K562 (cell line): ENCODE results near the gene LRFN4. TPM values are rescaled to one million over a fixed set of nuclear protein-coding genes. Genes with fewer than 3 reads are reported as not detected.

Experiments
- ATAC-seq: fragments of 200-7000 bp; cut with Tn5 transposase; 3 replicates; pipeline ENCODE4 v1.9.1; 2020; ENCODE audit warnings: moderate library complexity
- BruUV-seq: library from RNA; stranded (reverse); fragments of 400-500 nt; replicated peaks from 2 replicates; lab custom pipeline; 2021; lab: Mats Ljungman, UMichigan
- CTCF ChIA-PET: fragments of 300-600 bp; formaldehyde crosslinking; extraction: SDS; loops from one replicate; lab custom pipeline; 2021; ENCODE audit warnings: low intra/inter-chr PET ratio; lab: Yijun Ruan, JAX
- POLR2A ChIA-PET: fragments of 300-600, 350-650 bp; sonication (Branson Sonifier 250); formaldehyde crosslinking; extraction: SDS; loops from one replicate; lab custom pipeline; 2021; ENCODE audit warnings: antibody characterized with exemption, inconsistent platforms; lab: Yijun Ruan, JAX
- DNase-seq, 4 experiments: peaks; one replicate each; pipeline versions ENCODE4 v3.0.0 to v3.0.0-alpha.2; 2011 to 2018; ENCODE audit warnings: low spot score in 3 of 4, mixed read lengths in 3 of 4; ENCODE audit errors: extremely low read depth in 1 of 4
- FAIRE-seq: peaks from 2 replicates; lab custom pipeline; 2011; peaks lifted over from hg19 to GRCh38; lab: Jason Lieb, UNC
- H2AFZ ChIP-seq: 2 replicates; pipeline ENCODE4 v1.6.0; 2011; ENCODE audit warnings: low read depth, low read length, control low read depth, inconsistent platforms
- H3K27ac ChIP-seq: fragments of 200-600 bp; 3 replicates; pipeline ENCODE4 v1.8.0; 2011; ENCODE audit warnings: low read depth, mild to moderate bottlenecking, control low read depth, inconsistent platforms, low read length, moderate library complexity, mixed read lengths; ENCODE audit errors: extremely low read depth
- H3K27me3 ChIP-seq, 2 experiments: fragments of 300-600 bp in 1 of 2; 2 replicates in 1 of 2; 3 replicates in 1 of 2; pipeline versions ENCODE4 v1.6.0 to v1.8.0; 2011; ENCODE audit warnings: inconsistent platforms in 2 of 2, low read length in 2 of 2, mild to moderate bottlenecking in 1 of 2, mixed read lengths in 1 of 2, moderate library complexity in 1 of 2; ENCODE audit not compliant: control insufficient read depth in 2 of 2, insufficient read depth in 2 of 2
- H3K36me3 ChIP-seq: fragments of 300-600 bp; 3 replicates; pipeline ENCODE4 v1.8.0; 2011; ENCODE audit warnings: mild to moderate bottlenecking, low read length, inconsistent platforms; ENCODE audit not compliant: control insufficient read depth, insufficient read depth
- H3K4me1 ChIP-seq, 2 experiments: fragments of 200-600 bp in 1 of 2; replicated peaks in 1 of 2; 2 replicates in 1 of 2; 3 replicates in 1 of 2; pipeline versions ENCODE4 v1.5.1 to v1.8.0; 2011; ENCODE audit warnings: inconsistent platforms in 2 of 2, low read length in 2 of 2, mild to moderate bottlenecking in 1 of 2, mixed read lengths in 1 of 2, moderate library complexity in 1 of 2; ENCODE audit not compliant: control insufficient read depth in 2 of 2, insufficient read depth in 2 of 2
- H3K4me2 ChIP-seq: 2 replicates; pipeline ENCODE4 v1.6.1; 2011; ENCODE audit warnings: low read length, control low read depth, inconsistent platforms, mixed read lengths; ENCODE audit not compliant: insufficient read depth
- H3K4me3 ChIP-seq: fragments of 200-600 bp; sonication (generic), shearing (Covaris generic); 2 replicates; pipeline ENCODE4 v1.5.1; 2016; ENCODE audit warnings: control low read depth, inconsistent platforms
- H3K79me2 ChIP-seq: fragments of 200-600 bp; 3 replicates; pipeline ENCODE4 v1.8.0; 2011; ENCODE audit warnings: low read length, inconsistent platforms; ENCODE audit not compliant: control insufficient read depth, insufficient read depth
- H3K9ac ChIP-seq, 2 experiments: 2 replicates each; pipeline versions ENCODE4 v1.6.0 to v1.6.1; 2011; ENCODE audit warnings: low read depth in 2 of 2, low read length in 2 of 2, control low read depth in 1 of 2, inconsistent platforms in 1 of 2, mild to moderate bottlenecking in 1 of 2, mixed read lengths in 1 of 2; ENCODE audit not compliant: insufficient read depth in 1 of 2
- H3K9me1 ChIP-seq: one replicate; pipeline ENCODE4 v1.6.0; 2011; ENCODE audit warnings: inconsistent platforms, mild to moderate bottlenecking, low read length, moderate library complexity; ENCODE audit not compliant: control insufficient read depth, insufficient read depth
- H3K9me3 ChIP-seq: replicated peaks from 2 replicates; pipeline ENCODE4 v1.5.1; 2011; ENCODE audit warnings: low read depth, low read length, inconsistent platforms; ENCODE audit not compliant: control insufficient read depth, insufficient read depth
- H4K20me1 ChIP-seq: replicated peaks from 2 replicates; pipeline ENCODE4 v1.6.1; 2011; ENCODE audit warnings: low read length, inconsistent platforms, mixed read lengths; ENCODE audit not compliant: control insufficient read depth, insufficient read depth
- DPF2 ChIP-seq: fragments of 450-650 bp; IDR thresholded peaks from 2 replicates; pipeline ENCODE4 v1.6.1; 2016
- EP300 ChIP-seq: IDR thresholded peaks from 2 replicates; pipeline ENCODE4 v1.6.1; 2012; ENCODE audit warnings: low read length, improper control_type of control experiment
- ETV1 ChIP-seq: fragments of 450-650 bp; conservative IDR thresholded peaks from 2 replicates; pipeline ENCODE4 v1.6.1; 2016; ENCODE audit warnings: missing genetic modification characterization, control low read depth, low read depth, missing compliant biosample characterization
- FOSL1 ChIP-seq: fragments of 200-800 bp; sonication (Bioruptor generic); conservative IDR thresholded peaks from 2 replicates; pipeline ENCODE4 v1.6.1; 2016; ENCODE audit warnings: missing genetic modification characterization, missing compliant biosample characterization
- GABPB2 ChIP-seq: fragments of 250-450 bp; sonication (Bioruptor Pico); conservative IDR thresholded peaks from 2 replicates; pipeline ENCODE4 v1.5.1; 2021; ENCODE audit warnings: mild to moderate bottlenecking
- IFI16 ChIP-seq: fragments of 250-450 bp; sonication (Bioruptor Pico); IDR thresholded peaks from 2 replicates; pipeline ENCODE4 v2.1.2; 2022; ENCODE audit warnings: mild to moderate bottlenecking, inconsistent platforms
- KDM1A ChIP-seq, 2 experiments: fragments of 450-650 bp; IDR thresholded peaks; 2 replicates each; pipeline ENCODE4 v1.6.1; 2016; ENCODE audit warnings: mild to moderate bottlenecking in 2 of 2
- LEF1 ChIP-seq: fragments of 450-650 bp; IDR thresholded peaks from 2 replicates; pipeline ENCODE4 v1.6.1; 2016; ENCODE audit warnings: mild to moderate bottlenecking
- MEF2A ChIP-seq: IDR thresholded peaks from 2 replicates; pipeline ENCODE4 v1.6.1; 2011; ENCODE audit warnings: low read depth, mild to moderate bottlenecking, low read length, moderate library complexity; ENCODE audit not compliant: control insufficient read depth
- NFYB ChIP-seq: IDR thresholded peaks from 2 replicates; pipeline ENCODE4 v1.6.1; 2011; ENCODE audit warnings: mild to moderate bottlenecking, moderate library complexity; ENCODE audit not compliant: insufficient read length; ENCODE audit errors: extremely low read depth
- NR2F6 ChIP-seq: fragments of 450-650 bp; formaldehyde crosslinking; IDR thresholded peaks from 2 replicates; pipeline ENCODE4 v1.4.0; 2020; ENCODE audit warnings: mild to moderate bottlenecking
- POLR2A ChIP-seq: fragments of 450-650 bp; conservative IDR thresholded peaks from 2 replicates; pipeline ENCODE4 v1.6.1; 2016
- SAP30 ChIP-seq: fragments of 200-600 bp; sonication (generic); IDR thresholded peaks from 2 replicates; pipeline ENCODE4 v1.6.1; 2012; ENCODE audit warnings: borderline replicate concordance, low read depth, mild to moderate bottlenecking, moderate library complexity, low read length, control low read depth, inconsistent platforms; ENCODE audit not compliant: insufficient read depth, poor library complexity, severe bottlenecking
- SMARCE1 ChIP-seq: fragments of 450-650 bp; IDR thresholded peaks from 2 replicates; pipeline ENCODE4 v1.7.1; 2016; ENCODE audit warnings: mild to moderate bottlenecking
- TOE1 ChIP-seq, 2 experiments: fragments of 450-650 bp in 1 of 2; sonication (generic) in 1 of 2; formaldehyde crosslinking in 1 of 2; IDR thresholded peaks; 2 replicates each; pipeline versions ENCODE4 v1.7.1 to v1.8.0; 2016 to 2022; ENCODE audit warnings: borderline replicate concordance in 2 of 2, mild to moderate bottlenecking in 2 of 2, antibody characterized with exemption in 1 of 2, inconsistent platforms in 1 of 2, low read depth in 1 of 2, missing genetic modification reagents in 1 of 2, moderate library complexity in 1 of 2
- ZEB2 ChIP-seq: fragments of 450-650 bp; IDR thresholded peaks from 2 replicates; pipeline ENCODE4 v1.6.1; 2016
- ZFPM2 ChIP-seq: fragments of 250-450 bp; sonication (Bioruptor Pico); IDR thresholded peaks from 2 replicates; pipeline ENCODE4 v1.5.1; 2022; ENCODE audit warnings: mild to moderate bottlenecking
- WGBS: fragments of 100-300 bp; shearing (Covaris generic); methylation state at CpG from one replicate; pipeline ENCODE4 v1.1.6; 2016; ENCODE audit warnings: low coverage, mixed read lengths; ENCODE audit not compliant: insufficient coverage; ENCODE audit errors: missing lambda C conversion rate; 5-methylcytosine and 5-hydroxymethylcytosine counted together
- in situ Hi-C: fragments of 300-500 bp; cut with MboI; formaldehyde crosslinking; loops from 4 replicates; pipeline ENCODE4 v1.15.0; 2018; ENCODE audit warnings: inconsistent platforms, mixed read lengths
- intact Hi-C: fragments of 100-400 bp; cut with micrococcal nuclease; formaldehyde crosslinking; loops from 2 replicates; pipeline ENCODE4 v1.14.2; 2022
- polyA plus RNA-seq, 8 experiments: library from polyadenylated mRNA; depleted of rRNA in 4 of 8; stranded (reverse) in 5 of 8; unstranded in 3 of 8; fragments of >200 nt; fragmentation: Nextera tagmentation in 2 of 8; fragmentation: Illumina TruSeq in 1 of 8; extraction: Ambion mirVana in 2 of 8; extraction: Trizol in 1 of 8; gene quantifications; 2 replicates each; pipeline versions ENCODE4 v1.2.1 to v1.2.3, GENCODE V29; 2011 to 2014; ENCODE audit warnings: inconsistent platforms in 1 of 8, missing spikeins in 1 of 8
- total RNA-seq, 7 experiments: library from RNA; depleted of rRNA in 6 of 7; stranded (reverse); fragments of >200 nt in 6 of 7; fragmentation: Illumina TruSeq in 2 of 7; extraction: Trizol in 2 of 7; gene quantifications; 2 replicates each; pipeline versions ENCODE4 v1.2.1 to v1.2.3, GENCODE V29; 2011 to 2021; ENCODE audit warnings: low replicate concordance in 1 of 7
- TF ChIP-seq, protein P1 (sequence below): fragments of 200-400 bp; formaldehyde crosslinking; IDR thresholded peaks from 2 replicates; pipeline ENCODE4 v1.6.1; 2017; ENCODE audit warnings: mild to moderate bottlenecking, low read depth, low read length, moderate library complexity
- TF ChIP-seq, protein P2 (sequence below): sonication (generic); IDR thresholded peaks from 2 replicates; pipeline ENCODE4 v1.6.1; 2016
- TF ChIP-seq, protein P3 (sequence below): sonication (generic); formaldehyde crosslinking; IDR thresholded peaks from 2 replicates; pipeline ENCODE4 v1.9.0; 2022; ENCODE audit warnings: mild to moderate bottlenecking, missing genetic modification reagents

LRFN4 gene
- total and polyA plus RNA-seq, 9 of the 15 experiments (the other 6 are each of a cell fraction or from before 2014, with no cell fraction given), result 0.10 to 60.1 (median 6.7) TPM

DNA sequence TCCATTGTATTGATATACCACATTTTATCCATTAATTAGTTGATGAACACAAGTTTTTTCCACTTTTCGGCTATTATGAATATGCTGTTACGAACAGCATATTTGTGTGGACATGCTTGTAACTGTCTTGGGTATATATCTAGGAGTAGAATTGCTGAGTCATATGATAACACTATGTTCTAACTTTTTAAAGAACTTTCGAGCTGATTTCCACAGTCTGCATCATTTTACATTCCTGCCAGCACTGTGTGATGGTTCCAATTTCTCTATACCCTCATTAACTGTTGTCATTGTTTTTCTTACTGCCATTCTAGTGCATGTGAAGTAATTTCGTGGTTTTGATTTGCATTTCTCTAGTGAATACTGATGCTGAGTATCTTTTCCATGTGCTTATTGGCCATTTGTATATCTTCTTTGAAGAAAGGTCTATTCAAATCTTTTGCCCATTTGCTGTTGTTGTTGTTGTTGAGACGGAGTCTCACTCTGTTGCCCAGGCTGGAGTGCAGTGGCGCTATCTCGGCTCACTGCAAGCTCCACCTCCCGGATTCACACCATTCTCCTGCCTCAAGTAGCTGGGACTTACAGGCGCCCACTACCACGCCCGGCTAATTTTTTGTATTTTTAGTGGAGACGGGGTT is 21.0 kb upstream of the LRFN4 start:
- H3K9me3 ChIP-seq, result no peaks in the 10 kb centered on the region
- 50% methylated on average over 12 of the region's 12 CpGs for WGBS
- H3K4me2 ChIP-seq, result peak overlapping the region; percentile 20
- BruUV-seq, result no TSS peak
- no peaks in the 10 kb centered on the region for H3K9me1 ChIP-seq
- in situ Hi-C loops (loop anchor here (5.0 kb wide), 1 partner anchor 269 kb away; the partner anchor contains the start of gene CTSF), intact Hi-C loops (loop anchor here (2.0 kb wide), 2 partner anchors 47 to 257 kb away; no protein-coding TSS in a partner anchor)
- no peaks in the 10 kb centered on the region for H4K20me1 ChIP-seq
- peak overlapping the region; percentile 36; the same call in 2 of the 3 replicates for H3K27ac ChIP-seq
- no peak overlapping the region for H3K9ac ChIP-seq
- POLR2A ChIA-PET, result interaction anchor here (0.6 to 1.0 kb wide), 2 partner anchors 130 to 367 kb away, joined by 3 read pairs; no protein-coding TSS in a partner anchor
- DNase-seq (no peak), FAIRE-seq (peak; percentile 42), ATAC-seq (peak; percentile 58)
- no peak overlapping the region for H3K4me3 ChIP-seq
- H3K27me3 ChIP-seq, result no peaks in the 10 kb centered on the region
- peaks cover 10% of the 10 kb centered on the region; the same call in 1 of the 3 replicates for H3K36me3 ChIP-seq
- H3K79me2 ChIP-seq, result peaks cover 3% of the 10 kb centered on the region; the same call in 2 of the 3 replicates
- no peak overlapping the region for H2AFZ ChIP-seq
- peaks cover 29 to 41% of the 10 kb centered on the region in 2 experiments for H3K4me1 ChIP-seq
- CTCF ChIA-PET, result interaction anchor here (3.7 kb wide), 1 partner anchor 142 kb away, joined by 73 read pairs; no protein-coding TSS in a partner anchor
- TF ChIP-seq, protein P1, sequence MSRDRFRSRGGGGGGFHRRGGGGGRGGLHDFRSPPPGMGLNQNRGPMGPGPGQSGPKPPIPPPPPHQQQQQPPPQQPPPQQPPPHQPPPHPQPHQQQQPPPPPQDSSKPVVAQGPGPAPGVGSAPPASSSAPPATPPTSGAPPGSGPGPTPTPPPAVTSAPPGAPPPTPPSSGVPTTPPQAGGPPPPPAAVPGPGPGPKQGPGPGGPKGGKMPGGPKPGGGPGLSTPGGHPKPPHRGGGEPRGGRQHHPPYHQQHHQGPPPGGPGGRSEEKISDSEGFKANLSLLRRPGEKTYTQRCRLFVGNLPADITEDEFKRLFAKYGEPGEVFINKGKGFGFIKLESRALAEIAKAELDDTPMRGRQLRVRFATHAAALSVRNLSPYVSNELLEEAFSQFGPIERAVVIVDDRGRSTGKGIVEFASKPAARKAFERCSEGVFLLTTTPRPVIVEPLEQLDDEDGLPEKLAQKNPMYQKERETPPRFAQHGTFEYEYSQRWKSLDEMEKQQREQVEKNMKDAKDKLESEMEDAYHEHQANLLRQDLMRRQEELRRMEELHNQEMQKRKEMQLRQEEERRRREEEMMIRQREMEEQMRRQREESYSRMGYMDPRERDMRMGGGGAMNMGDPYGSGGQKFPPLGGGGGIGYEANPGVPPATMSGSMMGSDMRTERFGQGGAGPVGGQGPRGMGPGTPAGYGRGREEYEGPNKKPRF, result no peak
- TF ChIP-seq DPF2, result peak; percentile 82
- peak; percentile 38; the same call in 1 of the 2 replicates for TF ChIP-seq SMARCE1
- peak; percentile 58; the same call in 1 of the 2 replicates for TF ChIP-seq ZEB2
- TF ChIP-seq LEF1, result peak; percentile 18; the same call in 1 of the 2 replicates
- no peak for TF ChIP-seq KDM1A (IDR thresholded peaks at IDR 0.05)
- TF ChIP-seq ZFPM2 (CRISPR knock-in tag), result 0 out of 2 replicates have a peak, but pooled peaks have one; percentile 16
- TF ChIP-seq FOSL1 (tag), result peak; percentile 56
- peak; percentile 69 for TF ChIP-seq EP300
- TF ChIP-seq NFYB, result no peak
- TF ChIP-seq, protein P2, sequence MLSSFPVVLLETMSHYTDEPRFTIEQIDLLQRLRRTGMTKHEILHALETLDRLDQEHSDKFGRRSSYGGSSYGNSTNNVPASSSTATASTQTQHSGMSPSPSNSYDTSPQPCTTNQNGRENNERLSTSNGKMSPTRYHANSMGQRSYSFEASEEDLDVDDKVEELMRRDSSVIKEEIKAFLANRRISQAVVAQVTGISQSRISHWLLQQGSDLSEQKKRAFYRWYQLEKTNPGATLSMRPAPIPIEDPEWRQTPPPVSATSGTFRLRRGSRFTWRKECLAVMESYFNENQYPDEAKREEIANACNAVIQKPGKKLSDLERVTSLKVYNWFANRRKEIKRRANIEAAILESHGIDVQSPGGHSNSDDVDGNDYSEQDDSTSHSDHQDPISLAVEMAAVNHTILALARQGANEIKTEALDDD, result no peak
- no peak for TF ChIP-seq MEF2A
- no peak for TF ChIP-seq IFI16 (CRISPR knock-in tag)
- TF ChIP-seq NR2F6 (CRISPR knock-in tag), result no peak
- no peak for TF ChIP-seq SAP30
- no peak for TF ChIP-seq GABPB2 (CRISPR knock-in tag)
- 0 out of 2 replicates have a peak, but pooled peaks have one; percentile 11 for TF ChIP-seq POLR2A
- TF ChIP-seq, protein P3, sequence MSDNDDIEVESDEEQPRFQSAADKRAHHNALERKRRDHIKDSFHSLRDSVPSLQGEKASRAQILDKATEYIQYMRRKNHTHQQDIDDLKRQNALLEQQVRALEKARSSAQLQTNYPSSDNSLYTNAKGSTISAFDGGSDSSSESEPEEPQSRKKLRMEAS (CRISPR knock-in tag), result no peak
- TF ChIP-seq ETV1 (tag), result no peak
- 0 out of 2 replicates have a peak, but pooled peaks have one; percentile 25 for TF ChIP-seq TOE1 (IDR thresholded peaks at IDR 0.05; ENCODE audit: borderline replicate concordance)
- no peak for TF ChIP-seq TOE1 (CRISPR knock-in tag; IDR thresholded peaks at IDR 0.05; ENCODE audit: borderline replicate concordance, low read depth)
